GM12878 (cell line): Measurements from ENCODE around the gene MTFMT. TPM values are rescaled to one million over a fixed set of nuclear protein-coding genes. Genes with fewer than 3 reads are reported as not detected.

ENCODE experiments used
- ATF7 ChIP-seq: fragments of 450-650 bp; IDR thresholded peaks from 2 replicates; pipeline ENCODE4 v1.6.1; 2016; ENCODE audit warnings: low read depth, mild to moderate bottlenecking
- BMI1 ChIP-seq: fragments of 450-650 bp; IDR thresholded peaks from 2 replicates; pipeline ENCODE4 v1.6.1; 2016; ENCODE audit warnings: mild to moderate bottlenecking, moderate library complexity, borderline replicate concordance
- BRCA1 ChIP-seq: IDR thresholded peaks from 2 replicates; pipeline ENCODE4 v1.6.1; 2011; ENCODE audit warnings: low read depth, low read length, improper control_type of control experiment
- CHD4 ChIP-seq: fragments of 200-600 bp; sonication (generic); IDR thresholded peaks from 2 replicates; pipeline ENCODE4 v1.6.1; 2016; ENCODE audit warnings: mild to moderate bottlenecking
- CREB1 ChIP-seq: IDR thresholded peaks from 2 replicates; pipeline ENCODE4 v1.6.1; 2012; ENCODE audit warnings: low read depth, mild to moderate bottlenecking, inconsistent platforms
- DPF2 ChIP-seq: fragments of 450-650 bp; IDR thresholded peaks from 2 replicates; pipeline ENCODE4 v1.6.1; 2017; ENCODE audit warnings: mild to moderate bottlenecking
- EGR1 ChIP-seq, 2 experiments: IDR thresholded peaks; 1 replicate in 1 of 2; 2 replicates in 1 of 2; pipeline ENCODE4 v1.6.1; 2011 to 2012; ENCODE audit warnings: low read depth in 2 of 2, low read length in 2 of 2, borderline replicate concordance in 1 of 2, mild to moderate bottlenecking in 1 of 2, moderate library complexity in 1 of 2
- EP300 ChIP-seq, 2 experiments: fragments of 150-350 bp in 1 of 2; IDR thresholded peaks; 2 replicates each; pipeline ENCODE4 v1.6.1; 2011 to 2012; ENCODE audit warnings: low read depth in 2 of 2, low read length in 2 of 2, borderline replicate concordance in 1 of 2, improper control_type of control experiment in 1 of 2, inconsistent platforms in 1 of 2; ENCODE audit not compliant: control insufficient read depth in 1 of 2
- IKZF2 ChIP-seq, 2 experiments: fragments of 450-650 bp; IDR thresholded peaks; 2 replicates each; pipeline ENCODE4 v1.6.1; 2017; ENCODE audit warnings: mild to moderate bottlenecking in 2 of 2, moderate library complexity in 2 of 2
- IRF4 ChIP-seq: IDR thresholded peaks from 2 replicates; pipeline ENCODE4 v1.6.1; 2011; ENCODE audit warnings: low read depth, low read length
- LARP7 ChIP-seq: fragments of 450-650 bp; IDR thresholded peaks from 2 replicates; pipeline ENCODE4 v1.6.1; 2017; ENCODE audit warnings: mild to moderate bottlenecking
- MAX ChIP-seq: IDR thresholded peaks from 2 replicates; pipeline ENCODE4 v1.6.1; 2012; ENCODE audit warnings: low read depth, low read length, improper control_type of control experiment
- MTA2 ChIP-seq: fragments of 450-650 bp; IDR thresholded peaks from 2 replicates; pipeline ENCODE4 v1.6.1; 2016; ENCODE audit warnings: low read depth, mild to moderate bottlenecking, moderate library complexity
- NBN ChIP-seq: fragments of 450-650 bp; IDR thresholded peaks from 2 replicates; pipeline ENCODE4 v1.6.1; 2016
- NFXL1 ChIP-seq: fragments of 450-650 bp; IDR thresholded peaks from 2 replicates; pipeline ENCODE4 v1.6.1; 2017; ENCODE audit warnings: antibody characterized with exemption, mild to moderate bottlenecking, borderline replicate concordance
- NR2C1 ChIP-seq: fragments of 450-650 bp; IDR thresholded peaks from 2 replicates; pipeline ENCODE4 v1.6.1; 2017; ENCODE audit warnings: antibody characterized with exemption, mild to moderate bottlenecking, moderate library complexity
- RFX5 ChIP-seq: IDR thresholded peaks from 2 replicates; pipeline ENCODE4 v1.6.1; 2011; ENCODE audit warnings: low read depth, low read length, improper control_type of control experiment
- SIX5 ChIP-seq: IDR thresholded peaks from 2 replicates; pipeline ENCODE4 v1.6.1; 2011; ENCODE audit warnings: mild to moderate bottlenecking, low read depth, low read length, moderate library complexity; ENCODE audit not compliant: severe bottlenecking
- SMAD5 ChIP-seq: IDR thresholded peaks from 2 replicates; pipeline ENCODE4 v1.6.1; 2016; ENCODE audit warnings: antibody characterized with exemption, low read depth
- SP1 ChIP-seq: IDR thresholded peaks from one replicate; pipeline ENCODE4 v1.6.1; 2011; ENCODE audit warnings: low read depth, low read length
- SREBF1 ChIP-seq: IDR thresholded peaks from 2 replicates; pipeline ENCODE4 v1.6.1; 2012; ENCODE audit warnings: mild to moderate bottlenecking, low read length
- SREBF2 ChIP-seq: IDR thresholded peaks from 2 replicates; pipeline ENCODE4 v1.6.1; 2012; ENCODE audit warnings: mild to moderate bottlenecking, low read length
- STAT3 ChIP-seq: IDR thresholded peaks from 2 replicates; pipeline ENCODE4 v1.6.1; 2011; ENCODE audit warnings: low read depth, low read length, improper control_type of control experiment
- TCF12 ChIP-seq: IDR thresholded peaks from 2 replicates; pipeline ENCODE4 v1.6.1; 2011; ENCODE audit warnings: low read depth, mild to moderate bottlenecking, low read length
- TCF3 ChIP-seq: IDR thresholded peaks from 2 replicates; pipeline ENCODE4 v1.6.1; 2012; ENCODE audit warnings: low read depth, mild to moderate bottlenecking, low read length, borderline replicate concordance; ENCODE audit not compliant: insufficient read depth
- ZBED1 ChIP-seq: IDR thresholded peaks from 2 replicates; pipeline ENCODE4 v1.6.1; 2016; ENCODE audit warnings: borderline replicate concordance
- ZBTB33 ChIP-seq: fragments of 450-650 bp; IDR thresholded peaks from 2 replicates; pipeline ENCODE4 v1.6.1; 2017; ENCODE audit warnings: mild to moderate bottlenecking
- ZNF687 ChIP-seq: fragments of 450-650 bp; IDR thresholded peaks from 2 replicates; pipeline ENCODE4 v1.6.1; 2017; ENCODE audit warnings: mild to moderate bottlenecking, moderate library complexity
- polyA plus RNA-seq, 11 experiments: library from polyadenylated mRNA; depleted of rRNA in 4 of 11; unstranded in 6 of 11; stranded (reverse) in 5 of 11; fragments of >200 nt; fragmentation: Nextera tagmentation in 4 of 11; fragmentation: Illumina TruSeq in 1 of 11; extraction: Ambion mirVana in 4 of 11; extraction: Trizol in 1 of 11; gene quantifications; 1 replicate in 1 of 11; 2 replicates in 10 of 11; pipeline versions ENCODE4 v1.2.1 to v1.2.3, GENCODE V29; 2011 to 2016; ENCODE audit warnings: inconsistent platforms in 2 of 11, missing spikeins in 2 of 11, low read depth in 1 of 11
- total RNA-seq, 4 experiments: library from RNA; depleted of rRNA in 3 of 4; stranded (reverse); fragments of >200 nt in 3 of 4; fragmentation: Illumina TruSeq in 1 of 4; extraction: Trizol in 1 of 4; gene quantifications; 2 replicates each; pipeline versions ENCODE4 v1.2.1 to v1.2.3, GENCODE V29; 2013 to 2021

Gene MTFMT
- total and polyA plus RNA-seq, 10 of the 15 experiments (the other 5 are each of a cell fraction or from before 2014, with no cell fraction given) = 1.7 to 29.8 (median 17.4) TPM

- TF ChIP-seq SIX5 = no peak
- peak; percentile 63 for TF ChIP-seq NR2C1
- peak; percentile 78; the same call in 1 of the 2 replicates for TF ChIP-seq IRF4
- peak; percentile 47; the same call in 1 of the 2 replicates for TF ChIP-seq NFXL1
- no peak for TF ChIP-seq MTA2
- peak; percentile 94 for TF ChIP-seq BMI1
- peak; percentile 74 for TF ChIP-seq SP1
- TF ChIP-seq TCF3 = 0 out of 2 replicates have a peak, but pooled peaks have one; percentile 66
- TF ChIP-seq ZBED1 = no peak
- TF ChIP-seq RFX5 = no peak; the same call in 1 of the 2 replicates
- peak; percentile 57 for TF ChIP-seq NBN
- TF ChIP-seq SREBF2 = no peak
- no peak; a peak in 1 of 4 replicates for TF ChIP-seq IKZF2 (IDR thresholded peaks at IDR 0.05)
- TF ChIP-seq EP300 (IDR thresholded peaks at IDR 0.05; ENCODE audit: borderline replicate concordance in 1 of 2, control insufficient read depth in 1 of 2, low read depth in 2 of 2, low read length in 2 of 2) = peak in 1 of 2 experiments; percentile 84; a peak in 2 of 4 replicates
- peak; percentile 96 for TF ChIP-seq DPF2
- TF ChIP-seq LARP7 = peak; percentile 99
- no peak for TF ChIP-seq STAT3
- TF ChIP-seq SREBF1 = no peak
- peak; percentile 67; the same call in 1 of the 2 replicates for TF ChIP-seq MAX
- no peak for TF ChIP-seq BRCA1
- peak; percentile 53 for TF ChIP-seq CREB1
- no peak; the same call in 1 of the 2 replicates for TF ChIP-seq ZBTB33
- no peak for TF ChIP-seq SMAD5
- TF ChIP-seq CHD4 = no peak
- peak; percentile 34 to 39 for TF ChIP-seq EGR1 (IDR thresholded peaks at IDR 0.05; ENCODE audit: borderline replicate concordance in 1 of 2, low read depth in 2 of 2, low read length in 2 of 2)
- TF ChIP-seq TCF12 = peak; percentile 55; the same call in 1 of the 2 replicates
- TF ChIP-seq ZNF687 = peak; percentile 83
- peak; percentile 58; the same call in 1 of the 2 replicates for TF ChIP-seq ATF7
These were observed 39.8 kb downstream of the MTFMT start, which contains the start of gene SPG21 (continued) for GRCh38 chr15:64989416-64990167.
